Fibroblast of skin of left quadriceps (primary cell): ENCODE results near the gene IRF2.
A peak's percentile ranks its signal among the peaks of the same experiment; 100 is the strongest.

Experiments
- DNase-seq, 2 experiments: peaks; one replicate each; pipeline ENCODE4 v3.0.0-alpha.2; 2013; ENCODE audit warnings: low read depth in 2 of 2

The IRF2 gene

GRCh38 chr4:184473499-184474262, 669 bp downstream of the IRF2 start:
- DNase-seq = no peak

GRCh38 chr4:184472614-184473498, 1.5 kb downstream of the IRF2 start:
- no peak for DNase-seq

- DNase-seq = no peak
Observed at GRCh38 chr4:184471881-184472613, 2.3 kb downstream of the IRF2 start.

GRCh38 chr4:184470785-184471110, 3.6 kb downstream of the IRF2 start:
- DNase-seq = no peak

- no peak for DNase-seq
Observed at GRCh38 chr4:184466634-184467033, 7.7 kb downstream of the IRF2 start.

GRCh38 chr4:184464759-184465454, 9.4 kb downstream of the IRF2 start:
- no peak for DNase-seq

GRCh38 chr4:184463856-184464255, 10.5 kb downstream of the IRF2 start:
- DNase-seq = no peak

GRCh38 chr4:184463158-184463557, 11.2 kb downstream of the IRF2 start:
- DNase-seq = no peak

- DNase-seq = no peak
Observed at GRCh38 chr4:184462724-184463123, 11.6 kb downstream of the IRF2 start.

- no peak for DNase-seq
Observed at GRCh38 chr4:184461711-184462441, 12.5 kb downstream of the IRF2 start.

- no peak for DNase-seq
Observed at GRCh38 chr4:184460499-184461285, 13.7 kb downstream of the IRF2 start.

GRCh38 chr4:184459413-184459812, 14.9 kb downstream of the IRF2 start:
- DNase-seq = no peak

- DNase-seq = no peak
Observed at GRCh38 chr4:184457535-184458249, 16.7 kb downstream of the IRF2 start.

GRCh38 chr4:184456337-184456736, 18.0 kb downstream of the IRF2 start:
- no peak for DNase-seq

- no peak for DNase-seq
Observed at GRCh38 chr4:184455299-184455698, 19.1 kb downstream of the IRF2 start.

- DNase-seq = peak; percentile 63 to 65
Observed at GRCh38 chr4:184453365-184454160, 20.8 kb downstream of the IRF2 start.

- no peak for DNase-seq
Observed at GRCh38 chr4:184452740-184453139, 21.6 kb downstream of the IRF2 start.

- no peak for DNase-seq
Observed at GRCh38 chr4:184451726-184452125, 22.6 kb downstream of the IRF2 start.
